HCT116 (cell line): ENCODE results near the gene THSD7B. TPM values are rescaled to one million over a fixed set of nuclear protein-coding genes. Genes with fewer than 3 reads are reported as not detected.

ENCODE experiments used
- ATAC-seq: fragments of 200-7000 bp; cut with Tn5 transposase; 2 replicates; pipeline ENCODE4 v1.9.1; 2020; ENCODE audit warnings: mild to moderate bottlenecking, moderate library complexity
- BruUV-seq: library from RNA; stranded (reverse); fragments of 400-500 nt; replicated peaks from 2 replicates; lab custom pipeline; 2021; lab: Mats Ljungman, UMichigan
- CTCF ChIA-PET: fragments of 300-600 bp; sonication (Branson Sonifier 250); formaldehyde crosslinking; loops from one replicate; lab custom pipeline; 2021; ENCODE audit warnings: antibody characterized with exemption; lab: Charles Lee
- POLR2A ChIA-PET: fragments of 300-600, 350-600 bp; sonication (Branson Sonifier 250); formaldehyde crosslinking; loops from one replicate; lab custom pipeline; 2021; ENCODE audit warnings: antibody characterized with exemption; lab: Charles Lee
- RAD21 ChIA-PET, 2 experiments: fragments of 300-600 bp; sonication (Branson Sonifier 250); formaldehyde crosslinking; loops; one replicate each; lab custom pipeline; 2023; ENCODE audit warnings: low total read pairs in 2 of 2; ENCODE audit not compliant: uncharacterized antibody in 2 of 2, unreplicated experiment in 2 of 2, low non-redundant PET in 1 of 2; lab: Charles Lee
- DNase-seq: peaks from one replicate; pipeline ENCODE4 v3.0.0-alpha.2; 2010; ENCODE audit warnings: low read depth, low spot score
- H2AFZ ChIP-seq: fragments of 200-600 bp; shearing (Covaris generic), sonication (generic); 2 replicates; pipeline ENCODE4 v1.6.1; 2017; ENCODE audit warnings: low read depth, mixed run types, mixed read lengths, antibody characterized with exemption, low read length; ENCODE audit not compliant: poor library complexity, severe bottlenecking
- H3K27ac ChIP-seq: 2 replicates; pipeline ENCODE4 v1.5.1; 2012; ENCODE audit warnings: low read depth, low read length
- H3K27me3 ChIP-seq: fragments of 200-600 bp; sonication (generic); 2 replicates; pipeline ENCODE4 v1.6.1; 2016; ENCODE audit warnings: mixed run types, low read length, mixed read lengths; ENCODE audit not compliant: insufficient read depth
- H3K36me3 ChIP-seq, 2 experiments: fragments of 200-500 bp in 1 of 2; fragments of 200-600 bp in 1 of 2; sonication (Bioruptor generic) in 1 of 2; sonication (generic) in 1 of 2; 2 replicates each; pipeline versions ENCODE4 v1.5.1 to v1.6.1; 2014 to 2016; ENCODE audit warnings: low read length in 2 of 2, inconsistent platforms in 1 of 2, mixed read lengths in 1 of 2, mixed run types in 1 of 2; ENCODE audit not compliant: insufficient read depth in 2 of 2, control insufficient read depth in 1 of 2
- H3K4me1 ChIP-seq, 2 experiments: fragments of 200-600 bp in 1 of 2; sonication (generic) in 1 of 2; 2 replicates each; pipeline versions ENCODE4 v1.5.1 to v1.6.1; 2012 to 2017; ENCODE audit warnings: low read length in 2 of 2, inconsistent platforms in 1 of 2, mild to moderate bottlenecking in 1 of 2, mixed read lengths in 1 of 2, mixed run types in 1 of 2, moderate library complexity in 1 of 2; ENCODE audit not compliant: insufficient read depth in 2 of 2, control insufficient read depth in 1 of 2
- H3K4me2 ChIP-seq: fragments of 200-600 bp; sonication (generic); 2 replicates; pipeline ENCODE4 v1.6.1; 2017; ENCODE audit warnings: mixed run types, low read length, mixed read lengths
- H3K4me3 ChIP-seq, 2 experiments: fragments of 200-600 bp in 1 of 2; sonication (generic) in 1 of 2; replicated peaks in 1 of 2; 2 replicates each; pipeline ENCODE4 v1.5.1; 2011 to 2016; ENCODE audit warnings: low read length in 2 of 2, control low read depth in 1 of 2, low read depth in 1 of 2, mild to moderate bottlenecking in 1 of 2, mixed read lengths in 1 of 2, mixed run types in 1 of 2
- H3K79me2 ChIP-seq: fragments of 200-600 bp; sonication (generic); 2 replicates; pipeline ENCODE4 v1.6.1; 2017; ENCODE audit warnings: mild to moderate bottlenecking, mixed run types, low read length, moderate library complexity, mixed read lengths; ENCODE audit not compliant: insufficient read depth
- H3K9ac ChIP-seq: fragments of 200-600 bp; sonication (generic); 2 replicates; pipeline ENCODE4 v1.6.1; 2016; ENCODE audit warnings: low read length, mixed read lengths
- H3K9me2 ChIP-seq: fragments of 200-600 bp; sonication (generic), shearing (Covaris generic); 2 replicates; pipeline ENCODE4 v1.6.1; 2017; ENCODE audit warnings: mixed run types, mild to moderate bottlenecking, moderate library complexity; ENCODE audit not compliant: insufficient read depth
- H3K9me3 ChIP-seq, 2 experiments: fragments of 200-500 bp in 1 of 2; fragments of 200-600 bp in 1 of 2; sonication (Bioruptor generic) in 1 of 2; sonication (generic) in 1 of 2; 2 replicates each; pipeline ENCODE4 v1.6.1; 2014 to 2017; ENCODE audit warnings: low read length in 2 of 2, mixed read lengths in 2 of 2, inconsistent platforms in 1 of 2, low read depth in 1 of 2, mild to moderate bottlenecking in 1 of 2, mixed run types in 1 of 2, moderate library complexity in 1 of 2; ENCODE audit not compliant: control insufficient read depth in 1 of 2, insufficient read depth in 1 of 2
- H4K20me1 ChIP-seq: fragments of 200-600 bp; sonication (generic), shearing (Covaris generic); 2 replicates; pipeline ENCODE4 v1.6.1; 2017; ENCODE audit warnings: mixed run types, mild to moderate bottlenecking, moderate library complexity; ENCODE audit not compliant: insufficient read depth
- EGR1 ChIP-seq: IDR thresholded peaks from 2 replicates; pipeline ENCODE4 v1.6.1; 2012; ENCODE audit warnings: low read depth
- ELF1 ChIP-seq: IDR thresholded peaks from 2 replicates; pipeline ENCODE4 v1.6.1; 2012; ENCODE audit warnings: low read depth, borderline replicate concordance
- EZH2 ChIP-seq: fragments of 200-600 bp; sonication (generic); IDR thresholded peaks from 2 replicates; pipeline ENCODE4 v1.6.1; 2017; ENCODE audit warnings: antibody characterized with exemption, mixed run types
- EZH2phosphoT487 ChIP-seq: fragments of 200-600 bp; IDR thresholded peaks from 2 replicates; pipeline ENCODE4 v1.6.1; 2018; ENCODE audit warnings: antibody characterized with exemption, borderline replicate concordance
- FOSL1 ChIP-seq: IDR thresholded peaks from 2 replicates; pipeline ENCODE4 v1.6.1; 2012; ENCODE audit warnings: low read depth
- MAX ChIP-seq: IDR thresholded peaks from 2 replicates; pipeline ENCODE4 v1.6.1; 2012
- POLR2A ChIP-seq: IDR thresholded peaks from 2 replicates; pipeline ENCODE4 v1.7.0; 2011; ENCODE audit warnings: borderline replicate concordance; ENCODE audit not compliant: insufficient read depth, insufficient read length; ENCODE audit errors: extremely low read depth
- POLR2AphosphoS5 ChIP-seq: IDR thresholded peaks from 2 replicates; pipeline ENCODE4 v1.6.1; 2011; ENCODE audit warnings: mild to moderate bottlenecking, low read depth, low read length, moderate library complexity
- RAD21 ChIP-seq: IDR thresholded peaks from 2 replicates; pipeline ENCODE4 v1.6.1; 2012; ENCODE audit warnings: low read depth, mild to moderate bottlenecking
- SIN3A ChIP-seq: IDR thresholded peaks from 2 replicates; pipeline ENCODE4 v1.6.1; 2012; ENCODE audit warnings: low read depth
- SRF ChIP-seq: IDR thresholded peaks from 2 replicates; pipeline ENCODE4 v1.6.1; 2012; ENCODE audit warnings: low read depth
- TCF7L2 ChIP-seq: IDR thresholded peaks from 2 replicates; pipeline ENCODE4 v1.7.0; 2011; ENCODE audit warnings: borderline replicate concordance, inconsistent platforms; ENCODE audit not compliant: insufficient read depth, insufficient read length; ENCODE audit errors: extremely low read depth
- ZBTB33 ChIP-seq: IDR thresholded peaks from 2 replicates; pipeline ENCODE4 v1.6.1; 2011; ENCODE audit warnings: mild to moderate bottlenecking, low read length, moderate library complexity; ENCODE audit not compliant: insufficient replicate concordance; ENCODE audit errors: extremely low read depth
- ZFX ChIP-seq: fragments of 450-650 bp; IDR thresholded peaks from 2 replicates; pipeline ENCODE4 v1.6.1; 2017
- ZNF274 ChIP-seq: fragments of 200-500 bp; sonication (Bioruptor generic); IDR thresholded peaks from 2 replicates; pipeline ENCODE4 v1.6.1; 2014; ENCODE audit warnings: mild to moderate bottlenecking, low read depth, low read length, inconsistent platforms
- intact Hi-C: fragments of 100-400 bp; cut with micrococcal nuclease; formaldehyde crosslinking; loops from 2 replicates; pipeline ENCODE4 v1.10.0; 2022
- total RNA-seq: library from RNA; stranded (reverse); gene quantifications from one replicate; pipeline ENCODE4 v1.2.1, GENCODE V29; 2021; ENCODE audit not compliant: unreplicated experiment
- TF ChIP-seq, protein P1 (sequence below), 3 experiments: fragments of 200-600 bp in 1 of 3; sonication (generic) in 1 of 3; IDR thresholded peaks in 2 of 3; conservative IDR thresholded peaks in 1 of 3; 2 replicates each; pipeline ENCODE4 v1.5.1; 2012 to 2017; ENCODE audit warnings: low read depth in 2 of 3, low read length in 2 of 3, antibody characterized with exemption in 1 of 3, borderline replicate concordance in 1 of 3, control low read depth in 1 of 3, mild to moderate bottlenecking in 1 of 3, mixed read lengths in 1 of 3, mixed run types in 1 of 3, moderate library complexity in 1 of 3; ENCODE audit not compliant: insufficient read depth in 1 of 3
- TF ChIP-seq, protein P2 (sequence below): IDR thresholded peaks from 2 replicates; pipeline ENCODE4 v1.6.1; 2012; ENCODE audit warnings: low read depth

THSD7B gene
- total RNA-seq, 1 experiment from 2014 or later: not detected

DNA sequence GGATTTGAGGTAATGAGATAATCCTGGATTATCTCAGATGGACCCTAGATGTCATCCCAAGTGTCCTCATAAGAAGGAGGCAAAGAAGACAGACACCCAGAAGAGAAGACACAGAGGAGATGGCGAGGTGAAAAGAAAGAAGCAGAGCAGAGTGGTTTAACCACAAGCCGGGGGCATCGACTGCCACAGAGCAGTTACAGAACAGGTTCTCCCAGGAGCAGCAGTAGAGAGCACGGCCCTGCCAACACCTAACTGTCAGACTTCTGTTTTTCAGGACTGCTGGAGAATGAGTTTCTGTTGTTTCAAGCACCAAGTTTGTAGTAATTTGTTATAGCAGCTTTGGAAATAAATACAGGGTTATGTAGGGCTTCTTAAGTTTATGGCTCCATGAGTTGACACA lies 437.0 kb downstream of the THSD7B start (continued):
- TF ChIP-seq ZFX (no peak), POLR2A (no peak), EZH2 (no peak), RAD21 (no peak), EZH2phosphoT487 (no peak), ZNF274 (no peak)
- TF ChIP-seq, protein P1, sequence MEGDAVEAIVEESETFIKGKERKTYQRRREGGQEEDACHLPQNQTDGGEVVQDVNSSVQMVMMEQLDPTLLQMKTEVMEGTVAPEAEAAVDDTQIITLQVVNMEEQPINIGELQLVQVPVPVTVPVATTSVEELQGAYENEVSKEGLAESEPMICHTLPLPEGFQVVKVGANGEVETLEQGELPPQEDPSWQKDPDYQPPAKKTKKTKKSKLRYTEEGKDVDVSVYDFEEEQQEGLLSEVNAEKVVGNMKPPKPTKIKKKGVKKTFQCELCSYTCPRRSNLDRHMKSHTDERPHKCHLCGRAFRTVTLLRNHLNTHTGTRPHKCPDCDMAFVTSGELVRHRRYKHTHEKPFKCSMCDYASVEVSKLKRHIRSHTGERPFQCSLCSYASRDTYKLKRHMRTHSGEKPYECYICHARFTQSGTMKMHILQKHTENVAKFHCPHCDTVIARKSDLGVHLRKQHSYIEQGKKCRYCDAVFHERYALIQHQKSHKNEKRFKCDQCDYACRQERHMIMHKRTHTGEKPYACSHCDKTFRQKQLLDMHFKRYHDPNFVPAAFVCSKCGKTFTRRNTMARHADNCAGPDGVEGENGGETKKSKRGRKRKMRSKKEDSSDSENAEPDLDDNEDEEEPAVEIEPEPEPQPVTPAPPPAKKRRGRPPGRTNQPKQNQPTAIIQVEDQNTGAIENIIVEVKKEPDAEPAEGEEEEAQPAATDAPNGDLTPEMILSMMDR (IDR thresholded peaks at IDR 0.05 in 2 of 3, conservative IDR thresholded peaks at IDR 0.05 in 1 of 3; ENCODE audit: borderline replicate concordance in 1 of 3, insufficient read depth in 1 of 3, low read depth in 2 of 3, low read length in 2 of 3): no peak

- Histone ChIP-seq H3K27me3 (no peaks in the 10 kb centered on the region), H3K79me2 (no peaks in the 10 kb centered on the region), H3K4me1 (no peaks in the 10 kb centered on the region), H3K36me3 (no peaks in the 10 kb centered on the region), H3K27ac (no peak overlapping the region), H3K9me2 (no peaks in the 10 kb centered on the region), H3K4me3 (no peak overlapping the region), H4K20me1 (no peaks in the 10 kb centered on the region), H3K9me3 (no peaks in the 10 kb centered on the region; a peak in 2 of 4 replicates), H3K4me2 (no peak overlapping the region), H2AFZ (no peak overlapping the region), H3K9ac (no peak overlapping the region)
- BruUV-seq: no TSS peak
- RAD21 ChIA-PET: no interaction called here
- POLR2A ChIA-PET: no interaction called here
- TF ChIP-seq SIN3A (no peak), RAD21 (no peak), ZNF274 (no peak), ZBTB33 (no peak), TCF7L2 (no peak), SRF (no peak), MAX (no peak), POLR2A (no peak), ELF1 (no peak), POLR2AphosphoS5 (no peak), FOSL1 (no peak), EGR1 (no peak), EZH2 (no peak)
- TF ChIP-seq, protein P2, sequence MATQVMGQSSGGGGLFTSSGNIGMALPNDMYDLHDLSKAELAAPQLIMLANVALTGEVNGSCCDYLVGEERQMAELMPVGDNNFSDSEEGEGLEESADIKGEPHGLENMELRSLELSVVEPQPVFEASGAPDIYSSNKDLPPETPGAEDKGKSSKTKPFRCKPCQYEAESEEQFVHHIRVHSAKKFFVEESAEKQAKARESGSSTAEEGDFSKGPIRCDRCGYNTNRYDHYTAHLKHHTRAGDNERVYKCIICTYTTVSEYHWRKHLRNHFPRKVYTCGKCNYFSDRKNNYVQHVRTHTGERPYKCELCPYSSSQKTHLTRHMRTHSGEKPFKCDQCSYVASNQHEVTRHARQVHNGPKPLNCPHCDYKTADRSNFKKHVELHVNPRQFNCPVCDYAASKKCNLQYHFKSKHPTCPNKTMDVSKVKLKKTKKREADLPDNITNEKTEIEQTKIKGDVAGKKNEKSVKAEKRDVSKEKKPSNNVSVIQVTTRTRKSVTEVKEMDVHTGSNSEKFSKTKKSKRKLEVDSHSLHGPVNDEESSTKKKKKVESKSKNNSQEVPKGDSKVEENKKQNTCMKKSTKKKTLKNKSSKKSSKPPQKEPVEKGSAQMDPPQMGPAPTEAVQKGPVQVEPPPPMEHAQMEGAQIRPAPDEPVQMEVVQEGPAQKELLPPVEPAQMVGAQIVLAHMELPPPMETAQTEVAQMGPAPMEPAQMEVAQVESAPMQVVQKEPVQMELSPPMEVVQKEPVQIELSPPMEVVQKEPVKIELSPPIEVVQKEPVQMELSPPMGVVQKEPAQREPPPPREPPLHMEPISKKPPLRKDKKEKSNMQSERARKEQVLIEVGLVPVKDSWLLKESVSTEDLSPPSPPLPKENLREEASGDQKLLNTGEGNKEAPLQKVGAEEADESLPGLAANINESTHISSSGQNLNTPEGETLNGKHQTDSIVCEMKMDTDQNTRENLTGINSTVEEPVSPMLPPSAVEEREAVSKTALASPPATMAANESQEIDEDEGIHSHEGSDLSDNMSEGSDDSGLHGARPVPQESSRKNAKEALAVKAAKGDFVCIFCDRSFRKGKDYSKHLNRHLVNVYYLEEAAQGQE: no peak
- CTCF ChIA-PET: no interaction called here
- ATAC-seq (no peak), DNase-seq (no peak)
- intact Hi-C loops: no loop called here
Observed at GRCh38 chr2:137205324-137205723, 440.0 kb downstream of the THSD7B start.
